HepG2 (cell line): ENCODE measurements around the gene TM4SF18.

ENCODE experiments used
- ARNT ChIP-seq: fragments of 450-650 bp; IDR thresholded peaks from 2 replicates; pipeline ENCODE4 v1.6.1; 2017
- ELF1 ChIP-seq: sonication (generic); formaldehyde crosslinking; IDR thresholded peaks from 2 replicates; pipeline ENCODE4 v1.4.0; 2020; ENCODE audit warnings: missing genetic modification reagents
- EZH2 ChIP-seq: conservative IDR thresholded peaks from 2 replicates; pipeline ENCODE4 v1.6.1; 2012; ENCODE audit warnings: mild to moderate bottlenecking, low read depth, low read length, moderate library complexity
- KAT7 ChIP-seq: IDR thresholded peaks from 2 replicates; pipeline ENCODE4 v1.6.1; 2018; ENCODE audit warnings: borderline replicate concordance, missing compliant biosample characterization
- PCBP2 ChIP-seq: fragments of 200-400 bp; formaldehyde crosslinking; optimal IDR thresholded peaks from 2 replicates; pipeline ENCODE3; 2018; ENCODE audit warnings: low read length, low read depth; ENCODE audit not compliant: poor library complexity, severe bottlenecking
- SCMH1 ChIP-seq: sonication (generic); formaldehyde crosslinking; IDR thresholded peaks from 2 replicates; pipeline ENCODE4 v1.9.0; 2021; ENCODE audit warnings: missing genetic modification reagents, mild to moderate bottlenecking, borderline replicate concordance
- TCF7L2 ChIP-seq: IDR thresholded peaks from 2 replicates; pipeline ENCODE4 v1.6.1; 2011; ENCODE audit warnings: mild to moderate bottlenecking, low read depth, low read length, moderate library complexity
- U2AF1 ChIP-seq: fragments of 200-400 bp; formaldehyde crosslinking; optimal IDR thresholded peaks from 2 replicates; pipeline ENCODE3; 2017; ENCODE audit warnings: mild to moderate bottlenecking, low read depth, low read length
- TF ChIP-seq, protein P1 (sequence below), 2 experiments: sonication (generic) in 1 of 2; formaldehyde crosslinking in 1 of 2; IDR thresholded peaks; 2 replicates each; pipeline versions ENCODE4 v1.4.0 to v1.6.1; 2018 to 2020; ENCODE audit warnings: missing genetic modification reagents in 2 of 2, borderline replicate concordance in 1 of 2, low read depth in 1 of 2, mild to moderate bottlenecking in 1 of 2, missing biosample characterization in 1 of 2
- TF ChIP-seq, protein P2 (sequence below): sonication (generic); formaldehyde crosslinking; IDR thresholded peaks from 2 replicates; pipeline ENCODE4 v1.4.0; 2020; ENCODE audit warnings: missing genetic modification reagents, mild to moderate bottlenecking, borderline replicate concordance
- TF ChIP-seq, protein P3 (sequence below): sonication (generic); formaldehyde crosslinking; IDR thresholded peaks from 2 replicates; pipeline ENCODE4 v1.5.0; 2020; ENCODE audit warnings: mild to moderate bottlenecking, missing genetic modification reagents, moderate library complexity

DNA sequence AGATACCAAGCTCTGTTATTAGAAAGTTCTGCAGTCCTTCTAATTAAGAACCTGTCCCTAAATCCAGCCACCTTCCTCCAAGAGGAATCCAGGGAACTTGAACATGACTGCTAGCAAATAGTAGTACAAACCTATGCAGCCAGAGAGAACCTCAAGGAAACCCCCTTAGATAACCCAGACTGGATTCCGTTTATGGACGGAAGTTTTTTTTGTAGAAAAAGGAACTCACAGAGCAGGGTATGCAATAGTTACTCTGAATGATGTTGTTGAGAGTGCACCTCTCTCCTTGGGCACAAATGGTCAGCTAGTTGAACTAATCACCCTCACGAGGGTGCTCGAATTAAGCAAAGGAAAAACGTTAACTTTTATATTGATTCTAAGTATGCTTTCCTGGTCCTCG is 40.8 kb downstream of the TM4SF18 start:
- no peak for TF ChIP-seq ELF1 (CRISPR knock-in tag)
- TF ChIP-seq KAT7 (CRISPR knock-in tag), result no peak
- TF ChIP-seq, protein P1, sequence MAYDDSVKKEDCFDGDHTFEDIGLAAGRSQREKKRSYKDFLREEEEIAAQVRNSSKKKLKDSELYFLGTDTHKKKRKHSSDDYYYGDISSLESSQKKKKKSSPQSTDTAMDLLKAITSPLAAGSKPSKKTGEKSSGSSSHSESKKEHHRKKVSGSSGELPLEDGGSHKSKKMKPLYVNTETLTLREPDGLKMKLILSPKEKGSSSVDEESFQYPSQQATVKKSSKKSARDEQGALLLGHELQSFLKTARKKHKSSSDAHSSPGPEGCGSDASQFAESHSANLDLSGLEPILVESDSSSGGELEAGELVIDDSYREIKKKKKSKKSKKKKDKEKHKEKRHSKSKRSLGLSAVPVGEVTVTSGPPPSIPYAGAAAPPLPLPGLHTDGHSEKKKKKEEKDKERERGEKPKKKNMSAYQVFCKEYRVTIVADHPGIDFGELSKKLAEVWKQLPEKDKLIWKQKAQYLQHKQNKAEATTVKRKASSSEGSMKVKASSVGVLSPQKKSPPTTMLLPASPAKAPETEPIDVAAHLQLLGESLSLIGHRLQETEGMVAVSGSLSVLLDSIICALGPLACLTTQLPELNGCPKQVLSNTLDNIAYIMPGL (CRISPR knock-in tag; IDR thresholded peaks at IDR 0.05; ENCODE audit: borderline replicate concordance in 1 of 2, low read depth in 1 of 2), result no peak
- TF ChIP-seq, protein P2, sequence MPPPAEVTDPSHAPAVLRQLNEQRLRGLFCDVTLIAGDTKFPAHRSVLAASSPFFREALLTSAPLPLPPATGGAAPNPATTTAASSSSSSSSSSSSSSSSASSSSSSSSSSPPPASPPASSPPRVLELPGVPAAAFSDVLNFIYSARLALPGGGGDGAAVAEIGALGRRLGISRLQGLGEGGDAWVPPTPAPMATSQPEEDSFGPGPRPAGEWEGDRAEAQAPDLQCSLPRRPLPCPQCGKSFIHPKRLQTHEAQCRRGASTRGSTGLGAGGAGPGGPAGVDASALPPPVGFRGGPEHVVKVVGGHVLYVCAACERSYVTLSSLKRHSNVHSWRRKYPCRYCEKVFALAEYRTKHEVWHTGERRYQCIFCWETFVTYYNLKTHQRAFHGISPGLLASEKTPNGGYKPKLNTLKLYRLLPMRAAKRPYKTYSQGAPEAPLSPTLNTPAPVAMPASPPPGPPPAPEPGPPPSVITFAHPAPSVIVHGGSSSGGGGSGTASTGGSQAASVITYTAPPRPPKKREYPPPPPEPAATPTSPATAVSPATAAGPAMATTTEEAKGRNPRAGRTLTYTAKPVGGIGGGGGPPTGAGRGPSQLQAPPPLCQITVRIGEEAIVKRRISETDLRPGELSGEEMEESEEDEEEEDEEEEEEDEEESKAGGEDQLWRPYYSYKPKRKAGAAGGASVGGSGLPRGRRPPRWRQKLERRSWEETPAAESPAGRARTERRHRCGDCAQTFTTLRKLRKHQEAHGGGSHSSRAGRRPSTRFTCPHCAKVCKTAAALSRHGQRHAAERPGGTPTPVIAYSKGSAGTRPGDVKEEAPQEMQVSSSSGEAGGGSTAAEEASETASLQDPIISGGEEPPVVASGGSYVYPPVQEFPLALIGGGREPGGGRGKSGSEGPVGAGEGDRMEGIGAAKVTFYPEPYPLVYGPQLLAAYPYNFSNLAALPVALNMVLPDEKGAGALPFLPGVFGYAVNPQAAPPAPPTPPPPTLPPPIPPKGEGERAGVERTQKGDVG (CRISPR knock-in tag), result no peak
- no peak for TF ChIP-seq PCBP2
- TF ChIP-seq U2AF1, result no peak
- no peak for TF ChIP-seq SCMH1 (CRISPR knock-in tag)
- TF ChIP-seq TCF7L2, result no peak
- no peak for TF ChIP-seq ARNT
- no peak for TF ChIP-seq EZH2
- TF ChIP-seq, protein P3, sequence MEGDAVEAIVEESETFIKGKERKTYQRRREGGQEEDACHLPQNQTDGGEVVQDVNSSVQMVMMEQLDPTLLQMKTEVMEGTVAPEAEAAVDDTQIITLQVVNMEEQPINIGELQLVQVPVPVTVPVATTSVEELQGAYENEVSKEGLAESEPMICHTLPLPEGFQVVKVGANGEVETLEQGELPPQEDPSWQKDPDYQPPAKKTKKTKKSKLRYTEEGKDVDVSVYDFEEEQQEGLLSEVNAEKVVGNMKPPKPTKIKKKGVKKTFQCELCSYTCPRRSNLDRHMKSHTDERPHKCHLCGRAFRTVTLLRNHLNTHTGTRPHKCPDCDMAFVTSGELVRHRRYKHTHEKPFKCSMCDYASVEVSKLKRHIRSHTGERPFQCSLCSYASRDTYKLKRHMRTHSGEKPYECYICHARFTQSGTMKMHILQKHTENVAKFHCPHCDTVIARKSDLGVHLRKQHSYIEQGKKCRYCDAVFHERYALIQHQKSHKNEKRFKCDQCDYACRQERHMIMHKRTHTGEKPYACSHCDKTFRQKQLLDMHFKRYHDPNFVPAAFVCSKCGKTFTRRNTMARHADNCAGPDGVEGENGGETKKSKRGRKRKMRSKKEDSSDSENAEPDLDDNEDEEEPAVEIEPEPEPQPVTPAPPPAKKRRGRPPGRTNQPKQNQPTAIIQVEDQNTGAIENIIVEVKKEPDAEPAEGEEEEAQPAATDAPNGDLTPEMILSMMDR (CRISPR knock-in tag), result no peak
